ENCODE results near the gene NCOA1. TPM values are rescaled to one million over a fixed set of nuclear protein-coding genes. Genes with fewer than 3 reads are reported as not detected.

Gene NCOA1
- total RNA-seq, 1 donor from 2014 or later = 31.9 TPM

GRCh38 chr2:24717263-24717951 is 226.4 kb downstream of the NCOA1 start:
- no peak for DNase-seq (ENCODE audit: low spot score)
- intact Hi-C loops (cut with DNase I) = no loop called here

- intact Hi-C loops (cut with DNase I) = no loop called here
- DNase-seq (ENCODE audit: low spot score) = no peak
Observed at GRCh38 chr2:24720310-24720709, 229.3 kb downstream of the NCOA1 start.

GRCh38 chr2:24721470-24721869 is 230.4 kb downstream of the NCOA1 start:
- peak; percentile 83 for DNase-seq (ENCODE audit: low spot score)
- intact Hi-C loops (cut with DNase I) = no loop called here

- intact Hi-C loops (cut with DNase I) = no loop called here
- no peak for DNase-seq (ENCODE audit: low spot score)
Observed at GRCh38 chr2:24722141-24722790, 231.2 kb downstream of the NCOA1 start.

GRCh38 chr2:24723191-24723590 is 232.1 kb downstream of the NCOA1 start:
- DNase-seq (ENCODE audit: low spot score) = no peak
- intact Hi-C loops (cut with DNase I) = no loop called here

- DNase-seq (ENCODE audit: low spot score) = no peak
- intact Hi-C loops (cut with DNase I) = no loop called here
Observed at GRCh38 chr2:24723665-24724064, 232.6 kb downstream of the NCOA1 start.

- DNase-seq (ENCODE audit: low spot score) = no peak
- intact Hi-C loops (cut with DNase I) = no loop called here
Observed at GRCh38 chr2:24724111-24724775, 233.2 kb downstream of the NCOA1 start.

- no peak for DNase-seq (ENCODE audit: low spot score)
- intact Hi-C loops (cut with DNase I) = no loop called here
Observed at GRCh38 chr2:24725956-24726355, 234.9 kb downstream of the NCOA1 start.

GRCh38 chr2:24730481-24730880 is 239.4 kb downstream of the NCOA1 start:
- no peak for DNase-seq (ENCODE audit: low spot score)
- intact Hi-C loops (cut with DNase I) = no loop called here

- intact Hi-C loops (cut with DNase I) = no loop called here
- DNase-seq (ENCODE audit: low spot score) = no peak
Observed at GRCh38 chr2:24731040-24731439, 240.0 kb downstream of the NCOA1 start.

GRCh38 chr2:24731923-24732322 is 240.9 kb downstream of the NCOA1 start:
- DNase-seq (ENCODE audit: low spot score) = no peak
- intact Hi-C loops (cut with DNase I) = no loop called here

- intact Hi-C loops (cut with DNase I) = no loop called here
- DNase-seq (ENCODE audit: low spot score) = no peak
Observed at GRCh38 chr2:24734741-24735140, 243.7 kb downstream of the NCOA1 start.

- intact Hi-C loops (cut with DNase I) = no loop called here
- no peak for DNase-seq (ENCODE audit: low spot score)
Observed at GRCh38 chr2:24739354-24740025, 248.4 kb downstream of the NCOA1 start.

- no peak for DNase-seq (ENCODE audit: low spot score)
- intact Hi-C loops (cut with DNase I) = no loop called here
Observed at GRCh38 chr2:24740142-24740541, 249.1 kb downstream of the NCOA1 start.

- intact Hi-C loops (cut with DNase I) = no loop called here
- no peak for DNase-seq (ENCODE audit: low spot score)
Observed at GRCh38 chr2:24742730-24743129, 251.7 kb downstream of the NCOA1 start.

- intact Hi-C loops (cut with DNase I) = no loop called here
- no peak for DNase-seq (ENCODE audit: low spot score)
Observed at GRCh38 chr2:24743924-24744323, 252.9 kb downstream of the NCOA1 start.

GRCh38 chr2:24744356-24744755 is 253.3 kb downstream of the NCOA1 start:
- intact Hi-C loops (cut with DNase I) = no loop called here
- DNase-seq (ENCODE audit: low spot score) = no peak

- intact Hi-C loops (cut with DNase I) = no loop called here
Observed at GRCh38 chr2:24745825-24746224, 254.8 kb downstream of the NCOA1 start.

GRCh38 chr2:24747299-24747698 is 256.2 kb downstream of the NCOA1 start:
- intact Hi-C loops (cut with DNase I) = no loop called here
- no peak for DNase-seq (ENCODE audit: low spot score)

More at GRCh38 chr2:24745825-24746224, 254.8 kb downstream of the NCOA1 start:
- no peak for DNase-seq (ENCODE audit: low spot score)

- no peak for DNase-seq (ENCODE audit: low spot score)
- intact Hi-C loops (cut with DNase I) = no loop called here
Observed at GRCh38 chr2:24749069-24749691, 258.1 kb downstream of the NCOA1 start.

All from cardiac septum (tissue), 1 donor.